ENCODE results near the gene VPS37D. TPM values are rescaled to one million over a fixed set of nuclear protein-coding genes. Genes with fewer than 3 reads are reported as not detected.

Gene VPS37D
- polyA plus RNA-seq, 5 donors, result 5.5 to 12.3 (median 8.2) TPM

Other genes starting within 250 kb of the VPS37D start
- gene FZD9, start 234.1 kb upstream of the VPS37D start, polyA plus RNA-seq (ENCODE audit: insufficient read depth in 1 of 5, insufficient read length in 5 of 5, low replicate concordance in 1 of 5), result 1 to 10 TPM in 1 of 5 donors, under 1 TPM in 4; 0.38 to 1.9 (median 0.72) TPM
- 10 to 100 TPM; 59.0 to 76.0 (median 71.8) TPM for gene BAZ1B, start 145.5 kb upstream of the VPS37D start, polyA plus RNA-seq (ENCODE audit: insufficient read depth in 1 of 5, insufficient read length in 5 of 5, low replicate concordance in 1 of 5)
- gene BCL7B, start 110.1 kb upstream of the VPS37D start, polyA plus RNA-seq (ENCODE audit: insufficient read depth in 1 of 5, insufficient read length in 5 of 5, low replicate concordance in 1 of 5), result 10 to 100 TPM; 29.2 to 43.2 (median 30.9) TPM
- 10 to 100 TPM; 36.9 to 41.9 (median 39.6) TPM for gene TBL2, start 89.3 kb upstream of the VPS37D start, polyA plus RNA-seq (ENCODE audit: insufficient read depth in 1 of 5, insufficient read length in 5 of 5, low replicate concordance in 1 of 5)
- 1 to 10 TPM; 1.6 to 6.0 (median 2.4) TPM for gene MLXIPL, start 43.3 kb upstream of the VPS37D start, polyA plus RNA-seq (ENCODE audit: insufficient read depth in 1 of 5, insufficient read length in 5 of 5, low replicate concordance in 1 of 5)
- 10 to 100 TPM in 1 of 5 donors, 1 to 10 TPM in 4; 8.1 to 10.5 (median 9.0) TPM for gene DNAJC30, start 15.6 kb downstream of the VPS37D start, polyA plus RNA-seq (ENCODE audit: insufficient read depth in 1 of 5, insufficient read length in 5 of 5, low replicate concordance in 1 of 5)
- 10 to 100 TPM; 69.3 to 99.6 (median 83.6) TPM for gene BUD23, start 15.8 kb downstream of the VPS37D start, polyA plus RNA-seq (ENCODE audit: insufficient read depth in 1 of 5, insufficient read length in 5 of 5, low replicate concordance in 1 of 5)
- 10 to 100 TPM in 1 of 5 donors, 1 to 10 TPM in 4; 6.4 to 12.7 (median 9.4) TPM for gene STX1A, start 51.8 kb downstream of the VPS37D start, polyA plus RNA-seq (ENCODE audit: insufficient read depth in 1 of 5, insufficient read length in 5 of 5, low replicate concordance in 1 of 5)
- 10 to 100 TPM; 12.5 to 18.2 (median 13.5) TPM for gene ABHD11, start 71.0 kb downstream of the VPS37D start, polyA plus RNA-seq (ENCODE audit: insufficient read depth in 1 of 5, insufficient read length in 5 of 5, low replicate concordance in 1 of 5)
- 10 to 100 TPM in 4 of 5 donors, 1 to 10 TPM in 1; 10.0 to 31.1 (median 19.9) TPM for gene CLDN3, start 102.4 kb downstream of the VPS37D start, polyA plus RNA-seq (ENCODE audit: insufficient read depth in 1 of 5, insufficient read length in 5 of 5, low replicate concordance in 1 of 5)
- gene CLDN4, start 163.2 kb downstream of the VPS37D start, polyA plus RNA-seq (ENCODE audit: insufficient read depth in 1 of 5, insufficient read length in 5 of 5, low replicate concordance in 1 of 5), result 10 to 100 TPM; 65.3 to 98.7 (median 77.1) TPM
- gene METTL27, start 174.7 kb downstream of the VPS37D start, polyA plus RNA-seq (ENCODE audit: insufficient read depth in 1 of 5, insufficient read length in 5 of 5, low replicate concordance in 1 of 5), result 1 to 10 TPM; 2.1 to 8.6 (median 4.3) TPM
- under 1 TPM in 1 of 5 donors, not detected in 4; 0.24 TPM for gene TMEM270, start 193.3 kb downstream of the VPS37D start, polyA plus RNA-seq (ENCODE audit: insufficient read depth in 1 of 5, insufficient read length in 5 of 5, low replicate concordance in 1 of 5)